HFFc6 (cell line): ENCODE data around the gene SOS1. TPM values are rescaled to one million over a fixed set of nuclear protein-coding genes. Genes with fewer than 3 reads are reported as not detected.

Experiments
- DNase-seq: peaks from one replicate; pipeline ENCODE4 v3.0.0-alpha.2; 2018
- H3K27ac Mint-ChIP-seq: 2 replicates; pipeline ENCODE4 v1.8.0; 2020; ENCODE audit warnings: mild to moderate bottlenecking, mixed read lengths
- H3K27me3 Mint-ChIP-seq: 2 replicates; pipeline ENCODE4 v1.8.0; 2021; ENCODE audit warnings: mild to moderate bottlenecking, moderate library complexity, mixed read lengths; ENCODE audit not compliant: insufficient read depth
- H3K36me3 Mint-ChIP-seq: 2 replicates; pipeline ENCODE4 v1.8.0; 2021; ENCODE audit warnings: low read depth, mixed read lengths
- H3K4me1 Mint-ChIP-seq: 2 replicates; pipeline ENCODE4 v1.8.0; 2020; ENCODE audit warnings: low read depth, mixed read lengths
- H3K4me3 Mint-ChIP-seq: 2 replicates; pipeline ENCODE4 v1.8.0; 2020; ENCODE audit warnings: mild to moderate bottlenecking, moderate library complexity, mixed read lengths
- H3K9me3 Mint-ChIP-seq: 2 replicates; pipeline ENCODE4 v1.8.0; 2020; ENCODE audit warnings: mild to moderate bottlenecking, mixed read lengths
- total RNA-seq, 6 experiments: library from RNA; stranded (reverse); fragmentation: NEBNext Ultra II Directional; extraction: Animal tissue kit (Norgen Biotek cat#: 25700); gene quantifications; 2 replicates in 1 of 6; 3 replicates in 5 of 6; pipeline ENCODE4 v1.2.3, GENCODE V29; 2021
- TF ChIP-seq, protein P1 (sequence below): fragments of 200-600 bp; sonication (generic); IDR thresholded peaks from 2 replicates; pipeline ENCODE4 v1.5.0; 2021; ENCODE audit warnings: antibody characterized with exemption, mild to moderate bottlenecking

SOS1 gene
- total RNA-seq, 6 experiments from 2014 or later = 20.9 to 31.4 (median 24.6) TPM

- Mint-ChIP-seq H3K27ac (peak overlapping the region; percentile 79), H3K4me1 (peaks cover 30% of the 10 kb centered on the region)
Observed at GRCh38 chr2:38997781-38998180, 123.1 kb downstream of the SOS1 start.

GRCh38 chr2:38991899-38992298, 129.0 kb downstream of the SOS1 start:
- H3K4me1 Mint-ChIP-seq = peaks cover 6% of the 10 kb centered on the region
- H3K27ac Mint-ChIP-seq = no peak overlapping the region
- no peaks in the 10 kb centered on the region for H3K36me3 Mint-ChIP-seq
- no peak for DNase-seq
- TF ChIP-seq, protein P1, sequence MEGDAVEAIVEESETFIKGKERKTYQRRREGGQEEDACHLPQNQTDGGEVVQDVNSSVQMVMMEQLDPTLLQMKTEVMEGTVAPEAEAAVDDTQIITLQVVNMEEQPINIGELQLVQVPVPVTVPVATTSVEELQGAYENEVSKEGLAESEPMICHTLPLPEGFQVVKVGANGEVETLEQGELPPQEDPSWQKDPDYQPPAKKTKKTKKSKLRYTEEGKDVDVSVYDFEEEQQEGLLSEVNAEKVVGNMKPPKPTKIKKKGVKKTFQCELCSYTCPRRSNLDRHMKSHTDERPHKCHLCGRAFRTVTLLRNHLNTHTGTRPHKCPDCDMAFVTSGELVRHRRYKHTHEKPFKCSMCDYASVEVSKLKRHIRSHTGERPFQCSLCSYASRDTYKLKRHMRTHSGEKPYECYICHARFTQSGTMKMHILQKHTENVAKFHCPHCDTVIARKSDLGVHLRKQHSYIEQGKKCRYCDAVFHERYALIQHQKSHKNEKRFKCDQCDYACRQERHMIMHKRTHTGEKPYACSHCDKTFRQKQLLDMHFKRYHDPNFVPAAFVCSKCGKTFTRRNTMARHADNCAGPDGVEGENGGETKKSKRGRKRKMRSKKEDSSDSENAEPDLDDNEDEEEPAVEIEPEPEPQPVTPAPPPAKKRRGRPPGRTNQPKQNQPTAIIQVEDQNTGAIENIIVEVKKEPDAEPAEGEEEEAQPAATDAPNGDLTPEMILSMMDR = no peak
- H3K27me3 Mint-ChIP-seq = no peaks in the 10 kb centered on the region
- no peak overlapping the region for H3K4me3 Mint-ChIP-seq
- H3K9me3 Mint-ChIP-seq = no peaks in the 10 kb centered on the region

More at GRCh38 chr2:38997781-38998180, 123.1 kb downstream of the SOS1 start:
- H3K4me3 Mint-ChIP-seq = peak overlapping the region; percentile 32
- TF ChIP-seq, protein P1 = no peak
- peaks cover 17% of the 10 kb centered on the region for H3K36me3 Mint-ChIP-seq
- H3K27me3 Mint-ChIP-seq = no peaks in the 10 kb centered on the region
- no peaks in the 10 kb centered on the region for H3K9me3 Mint-ChIP-seq
- DNase-seq = peak; percentile 89

GRCh38 chr2:38988716-38989115, 132.1 kb downstream of the SOS1 start:
- Mint-ChIP-seq H3K4me1 (no peaks in the 10 kb centered on the region), H3K36me3 (peaks cover 8% of the 10 kb centered on the region), H3K27ac (no peak overlapping the region), H3K4me3 (no peak overlapping the region), H3K9me3 (no peaks in the 10 kb centered on the region), H3K27me3 (no peaks in the 10 kb centered on the region)
- TF ChIP-seq, protein P1 = no peak
- no peak for DNase-seq

DNA sequence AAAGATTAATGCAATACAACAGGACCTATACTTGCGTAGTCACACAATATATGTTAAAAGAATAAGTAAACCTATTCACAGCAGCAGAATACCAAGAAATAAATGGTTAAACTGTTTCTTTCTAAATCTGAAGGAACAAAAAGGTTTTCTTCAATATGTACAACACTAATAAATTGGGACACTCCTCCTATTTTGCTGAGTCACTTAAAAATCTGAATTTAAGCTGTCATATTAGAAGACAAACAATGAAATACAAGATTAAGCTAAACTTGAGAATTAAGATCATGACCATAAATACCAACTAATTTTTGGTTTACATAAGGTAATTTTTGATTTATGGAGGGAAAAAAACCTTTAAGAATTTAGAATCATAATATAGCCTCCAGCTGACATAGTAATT, 138.4 kb downstream of the SOS1 start:
- TF ChIP-seq, protein P1 = no peak
- Mint-ChIP-seq H3K4me3 (no peak overlapping the region), H3K27me3 (peaks cover 1% of the 10 kb centered on the region; the same call in 1 of the 2 replicates), H3K4me1 (no peaks in the 10 kb centered on the region), H3K9me3 (no peaks in the 10 kb centered on the region), H3K36me3 (peaks cover 8% of the 10 kb centered on the region), H3K27ac (no peak overlapping the region)
- no peak for DNase-seq

DNA sequence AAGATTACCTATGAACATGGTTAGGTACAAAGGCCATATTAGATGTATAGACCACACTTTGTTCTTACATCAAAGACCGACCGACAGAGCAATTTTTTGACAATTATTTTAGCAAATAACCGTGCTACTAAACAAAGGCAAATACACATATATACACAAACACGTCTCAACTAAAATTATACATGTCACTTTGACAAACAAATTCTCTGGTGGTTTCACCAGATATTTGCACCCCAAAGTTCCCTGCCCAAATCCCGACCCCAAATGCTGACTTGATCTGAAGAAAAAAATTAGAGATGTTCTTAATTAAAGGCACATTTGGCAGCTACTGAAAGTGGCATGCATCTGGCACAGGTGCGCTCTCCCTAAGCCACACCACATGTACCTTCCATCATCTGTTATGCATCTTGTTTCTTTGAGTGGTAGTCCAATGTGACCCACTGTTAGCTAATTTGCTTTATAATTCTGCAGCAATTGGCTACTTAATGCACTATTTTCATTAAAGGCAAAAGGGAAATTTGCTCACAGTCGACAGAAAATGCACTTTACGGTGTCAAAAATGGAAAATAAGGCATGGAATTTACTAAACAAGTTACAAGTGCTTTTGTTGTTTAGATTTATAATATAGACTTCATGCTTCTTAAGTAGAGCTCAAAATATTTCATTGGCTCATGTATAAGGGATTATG, 139.0 kb downstream of the SOS1 start:
- TF ChIP-seq, protein P1 = no peak

More for the DNA sequence above, 139.0 kb downstream of the SOS1 start:
- Mint-ChIP-seq H3K27me3 (peaks cover 1% of the 10 kb centered on the region; the same call in 1 of the 2 replicates), H3K4me1 (no peaks in the 10 kb centered on the region), H3K9me3 (no peaks in the 10 kb centered on the region), H3K4me3 (no peak overlapping the region), H3K36me3 (peaks cover 8% of the 10 kb centered on the region), H3K27ac (no peak overlapping the region)
- no peak for DNase-seq
